Spleen (tissue), 11 donors: ENCODE measurements around the gene FBXW4. TPM values are rescaled to one million over a fixed set of nuclear protein-coding genes. Genes with fewer than 3 reads are reported as not detected.

Experiments used
- DNase-seq: peaks from one replicate; pipeline ENCODE4 v3.0.0-alpha.2; 2020
- H3K27ac ChIP-seq, 8 donors: fragments of 200-600 bp; sonication (generic) in 7 of 8; 1 replicate in 4 of 8; 2 replicates in 4 of 8; pipeline versions ENCODE4 v1.5.0 to v1.8.0; 2016 to 2021; ENCODE audit warnings: inconsistent platforms in 4 of 8, mild to moderate bottlenecking in 4 of 8, moderate library complexity in 1 of 8
- H3K27me3 ChIP-seq, 7 donors: fragments of 200-600 bp; sonication (generic) in 6 of 7; replicated peaks in 1 of 7; 1 replicate in 4 of 7; 2 replicates in 3 of 7; pipeline versions ENCODE4 v1.5.0 to v1.8.0; 2016 to 2021; ENCODE audit warnings: inconsistent platforms in 3 of 7, mild to moderate bottlenecking in 1 of 7
- H3K36me3 ChIP-seq, 6 donors: fragments of 200-600 bp; sonication (generic) in 5 of 6; 1 replicate in 4 of 6; 2 replicates in 2 of 6; pipeline versions ENCODE4 v1.5.0 to v1.8.0; 2016 to 2021; ENCODE audit warnings: inconsistent platforms in 2 of 6
- H3K4me1 ChIP-seq, 6 donors: fragments of 200-600 bp; sonication (generic) in 5 of 6; 1 replicate in 3 of 6; 2 replicates in 3 of 6; pipeline versions ENCODE4 v1.5.0 to v1.8.0; 2016 to 2021; ENCODE audit warnings: inconsistent platforms in 3 of 6
- H3K4me3 ChIP-seq, 8 donors: fragments of 200-600 bp; sonication (generic) in 7 of 8; 1 replicate in 4 of 8; 2 replicates in 4 of 8; pipeline versions ENCODE4 v1.5.0 to v1.8.0; 2016 to 2021; ENCODE audit warnings: inconsistent platforms in 4 of 8, mild to moderate bottlenecking in 4 of 8, moderate library complexity in 2 of 8
- H3K9me3 ChIP-seq, 8 donors: fragments of 200-600 bp; sonication (generic) in 7 of 8; 1 replicate in 4 of 8; 2 replicates in 4 of 8; pipeline versions ENCODE4 v1.5.0 to v1.8.0; 2016 to 2021; ENCODE audit warnings: inconsistent platforms in 4 of 8
- POLR2A ChIP-seq, 3 donors: fragments of 450-650 bp; IDR thresholded peaks; one replicate each; pipeline ENCODE4 v1.5.1; 2017; ENCODE audit warnings: antibody characterized with exemption in 3 of 3, mild to moderate bottlenecking in 1 of 3
- POLR2AphosphoS5 ChIP-seq, 3 donors: sonication (generic); formaldehyde crosslinking; IDR thresholded peaks; one replicate each; pipeline ENCODE4 v1.5.1; 2017; ENCODE audit warnings: antibody characterized with exemption in 3 of 3
- WGBS, 5 donors: extraction: QIAGEN DNeasy Blood & Tissue Kit in 3 of 5; methylation state at CpG; one replicate each; pipeline versions ENCODE4 v1.1.5 to v1.1.7; 2013 to 2018; 5-methylcytosine and 5-hydroxymethylcytosine counted together
- intact Hi-C: fragments of 100-400 bp; cut with DNase I; formaldehyde crosslinking; loops from one replicate; pipeline ENCODE4 v1.15.0; 2023; ENCODE audit warnings: low total_unique reads
- polyA plus RNA-seq, 3 donors: library from polyadenylated mRNA; stranded (reverse); fragments of 200-250 nt; gene quantifications; one replicate each; pipeline ENCODE4 v1.2.1, GENCODE V29; 2013
- total RNA-seq, 7 donors: library from RNA; depleted of rRNA in 3 of 7; stranded (reverse); fragments of >200 nt in 3 of 7; fragmentation: NEBNext Ultra II Directional in 4 of 7; extraction: Animal tissue kit (Norgen Biotek cat#: 25700) in 4 of 7; gene quantifications; one replicate each; pipeline versions ENCODE4 v1.1.0 to v1.2.1, GENCODE V29; 2016 to 2021
- TF ChIP-seq, protein P1 (sequence below), 11 experiments: fragments of 200-600 bp in 7 of 11; fragments of 450-650 bp in 4 of 11; sonication (generic) in 4 of 11; IDR thresholded peaks in 8 of 11; conservative IDR thresholded peaks in 3 of 11; 1 replicate in 7 of 11; 2 replicates in 4 of 11; pipeline versions ENCODE4 v1.4.0 to v1.8.0; 2016 to 2021; ENCODE audit warnings: antibody characterized with exemption in 11 of 11, inconsistent platforms in 4 of 11, mild to moderate bottlenecking in 1 of 11
- donor health status: healthy with polysubstance abuse.
- donor health status: DM: no; HTN: no; CAD: no; lungs with moderate emphysema.
- donor health status: DM: no; HTN: no; CAD: no.
- donor health status: Bipolar disorder and iron deficiency.
- donor health status: healthy.
- donor health status: DM: no; HTN: no; CAD: no.
- donor health status: DM: yes; HTN: yes; CAD: no.

FBXW4 gene
- total and polyA plus RNA-seq, 10 donors = 24.1 to 78.1 (median 54.8) TPM

GRCh38 chr10:101710059-101710695 is 15.2 kb upstream of the FBXW4 start:
- intact Hi-C loops = no loop called here
- Histone ChIP-seq H3K27me3 (peaks cover 0 to 39% (median 0%) of the 10 kb centered on the region in 7 donors), H3K27ac (no peak overlapping the region), H3K4me3 (no peak overlapping the region), H3K36me3 (no peaks in the 10 kb centered on the region), H3K9me3 (no peaks in the 10 kb centered on the region), H3K4me1 (peaks cover 0 to 4% (median 0%) of the 10 kb centered on the region in 6 donors)
- WGBS, 5 donors = 28 to 56% (median 46%) methylated on average over 9 of the region's 9 CpGs
- DNase-seq = no peak
- TF ChIP-seq POLR2A (IDR thresholded peaks at IDR 0.05) = no peak
- TF ChIP-seq, protein P1, sequence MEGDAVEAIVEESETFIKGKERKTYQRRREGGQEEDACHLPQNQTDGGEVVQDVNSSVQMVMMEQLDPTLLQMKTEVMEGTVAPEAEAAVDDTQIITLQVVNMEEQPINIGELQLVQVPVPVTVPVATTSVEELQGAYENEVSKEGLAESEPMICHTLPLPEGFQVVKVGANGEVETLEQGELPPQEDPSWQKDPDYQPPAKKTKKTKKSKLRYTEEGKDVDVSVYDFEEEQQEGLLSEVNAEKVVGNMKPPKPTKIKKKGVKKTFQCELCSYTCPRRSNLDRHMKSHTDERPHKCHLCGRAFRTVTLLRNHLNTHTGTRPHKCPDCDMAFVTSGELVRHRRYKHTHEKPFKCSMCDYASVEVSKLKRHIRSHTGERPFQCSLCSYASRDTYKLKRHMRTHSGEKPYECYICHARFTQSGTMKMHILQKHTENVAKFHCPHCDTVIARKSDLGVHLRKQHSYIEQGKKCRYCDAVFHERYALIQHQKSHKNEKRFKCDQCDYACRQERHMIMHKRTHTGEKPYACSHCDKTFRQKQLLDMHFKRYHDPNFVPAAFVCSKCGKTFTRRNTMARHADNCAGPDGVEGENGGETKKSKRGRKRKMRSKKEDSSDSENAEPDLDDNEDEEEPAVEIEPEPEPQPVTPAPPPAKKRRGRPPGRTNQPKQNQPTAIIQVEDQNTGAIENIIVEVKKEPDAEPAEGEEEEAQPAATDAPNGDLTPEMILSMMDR (IDR thresholded peaks at IDR 0.05 in 8 of 11, conservative IDR thresholded peaks at IDR 0.05 in 3 of 11) = no peak
- TF ChIP-seq POLR2AphosphoS5 (IDR thresholded peaks at IDR 0.05) = no peak

GRCh38 chr10:101709359-101710058 is 14.5 kb upstream of the FBXW4 start:
- TF ChIP-seq, protein P1 (IDR thresholded peaks at IDR 0.05 in 8 of 11, conservative IDR thresholded peaks at IDR 0.05 in 3 of 11) = no peak
- TF ChIP-seq POLR2A (IDR thresholded peaks at IDR 0.05) (no peak), POLR2AphosphoS5 (IDR thresholded peaks at IDR 0.05) (no peak)
- 61 to 74% (median 63%) methylated on average over 9 of the region's 9 CpGs for WGBS, 5 donors
- H3K27me3 ChIP-seq = peaks cover 0 to 41% (median 0%) of the 10 kb centered on the region in 7 donors
- intact Hi-C loops = no loop called here
- H3K9me3 ChIP-seq = no peaks in the 10 kb centered on the region
- H3K4me3 ChIP-seq = no peak overlapping the region
- peaks cover 0 to 4% (median 0%) of the 10 kb centered on the region in 6 donors for H3K4me1 ChIP-seq
- H3K36me3 ChIP-seq = no peaks in the 10 kb centered on the region
- H3K27ac ChIP-seq = no peak overlapping the region
- DNase-seq = no peak

- TF ChIP-seq POLR2AphosphoS5 (IDR thresholded peaks at IDR 0.05) (no peak), POLR2A (IDR thresholded peaks at IDR 0.05) (no peak)
- TF ChIP-seq, protein P1 (IDR thresholded peaks at IDR 0.05 in 8 of 11, conservative IDR thresholded peaks at IDR 0.05 in 3 of 11) = no peak
- H3K4me1 ChIP-seq = peaks cover 0 to 4% (median 0%) of the 10 kb centered on the region in 6 donors
- intact Hi-C loops = no loop called here
Measured at GRCh38 chr10:101708870-101709269, 13.9 kb upstream of the FBXW4 start.

GRCh38 chr10:101708073-101708472 is 13.1 kb upstream of the FBXW4 start:
- H3K27ac ChIP-seq = no peak overlapping the region
- no peaks in the 10 kb centered on the region for H3K9me3 ChIP-seq
- no peak for DNase-seq
- TF ChIP-seq, protein P1 (IDR thresholded peaks at IDR 0.05 in 8 of 11, conservative IDR thresholded peaks at IDR 0.05 in 3 of 11) = no peak
- TF ChIP-seq POLR2A (IDR thresholded peaks at IDR 0.05) = no peak
- no peak for TF ChIP-seq POLR2AphosphoS5 (IDR thresholded peaks at IDR 0.05)
- H3K4me3 ChIP-seq = no peak overlapping the region
- peaks cover 0 to 41% (median 0%) of the 10 kb centered on the region in 7 donors for H3K27me3 ChIP-seq
- intact Hi-C loops = no loop called here
- no peaks in the 10 kb centered on the region for H3K36me3 ChIP-seq
- 73 to 86% (median 77%) methylated on average over 1 of the region's 1 CpG for WGBS, 5 donors
- H3K4me1 ChIP-seq = peaks cover 0 to 4% (median 0%) of the 10 kb centered on the region in 6 donors

More at GRCh38 chr10:101708870-101709269, 13.9 kb upstream of the FBXW4 start:
- 65 to 84% (median 71%) methylated on average over 2 of the region's 2 CpGs for WGBS, 5 donors
- Histone ChIP-seq H3K4me3 (no peak overlapping the region), H3K36me3 (no peaks in the 10 kb centered on the region), H3K27ac (no peak overlapping the region), H3K9me3 (no peaks in the 10 kb centered on the region), H3K27me3 (peaks cover 0 to 41% (median 0%) of the 10 kb centered on the region in 7 donors)
- DNase-seq = no peak
